HS-5 (cell line): Measurements from ENCODE around the gene PROKR1.
"Not testable (repeated sequence)": the region's sequence is repeated elsewhere in the genome, so short reads cannot be mapped to it uniquely, and the experiment has no call there.

Experiments used
- DNase-seq: peaks from one replicate; pipeline ENCODE4 v3.0.0-alpha.2; 2012; ENCODE audit warnings: low read depth

Gene PROKR1

DNA sequence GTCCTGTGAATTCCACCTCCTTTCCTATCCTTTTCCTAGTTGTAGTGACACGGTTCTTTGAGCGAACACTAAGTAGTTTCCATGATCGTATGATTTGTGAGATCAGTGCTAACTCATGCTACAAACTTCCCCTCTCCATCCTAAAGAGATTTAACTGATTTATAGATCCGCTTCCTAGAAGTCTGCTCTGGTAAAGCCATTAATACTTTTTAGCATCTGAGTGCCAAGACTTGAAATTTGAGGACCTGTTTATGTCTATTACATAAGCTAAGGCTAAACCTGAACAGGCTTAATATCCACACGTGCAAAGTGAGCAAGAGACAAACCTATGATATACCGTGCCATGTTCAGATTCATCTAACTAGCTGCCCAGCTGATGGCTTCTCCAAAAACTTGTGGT lies 14.9 kb downstream of the PROKR1 start:
- no peak for DNase-seq

- DNase-seq, result no peak
These were observed 15.7 kb downstream of the PROKR1 start for GRCh38 chr2:68659081-68659480.

GRCh38 chr2:68660658-68661057 lies 17.3 kb downstream of the PROKR1 start:
- DNase-seq, result no peak

DNA sequence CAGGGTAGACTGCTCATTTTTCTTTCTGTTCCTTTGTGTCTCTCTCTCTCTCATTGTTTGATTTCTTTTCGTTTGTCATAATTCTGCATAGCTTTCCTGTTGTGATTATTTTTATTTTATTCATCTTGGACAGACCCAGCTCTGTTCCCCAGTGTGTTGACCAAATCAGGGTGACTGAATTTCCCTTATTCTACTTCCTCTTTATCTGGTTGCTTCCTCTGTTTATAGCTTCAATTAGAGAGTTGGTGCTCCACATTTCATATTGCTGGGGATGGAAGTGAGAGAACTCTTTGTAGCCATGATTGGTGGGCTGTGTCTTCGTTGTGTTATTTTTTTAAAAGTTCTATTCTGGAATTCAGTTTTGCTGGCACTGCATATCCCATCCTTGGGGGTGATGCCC lies 19.1 kb downstream of the PROKR1 start:
- no peak for DNase-seq

- no peak for DNase-seq
These were observed 20.2 kb downstream of the PROKR1 start for GRCh38 chr2:68663371-68664156.

- DNase-seq, result no peak
These were observed 24.0 kb downstream of the PROKR1 start for GRCh38 chr2:68667371-68667770.

DNA sequence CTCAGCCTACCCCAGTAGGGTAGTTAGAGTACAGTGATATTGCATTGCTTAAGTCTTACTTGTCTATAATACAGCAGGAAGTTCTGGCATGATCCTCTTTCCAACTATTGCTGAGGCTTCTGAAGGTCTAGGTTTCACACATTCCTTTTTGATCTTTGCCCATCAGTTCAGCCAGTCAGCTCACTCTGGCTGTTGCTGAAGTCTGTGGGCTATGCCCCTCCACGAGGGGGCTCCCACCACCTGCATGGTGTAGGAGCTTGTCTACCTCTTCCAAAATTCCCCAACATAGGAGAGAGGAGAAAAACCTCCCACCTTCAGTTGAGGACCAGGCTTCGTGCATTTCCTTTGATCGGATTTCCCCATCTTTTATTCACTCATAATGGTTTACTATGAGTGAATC lies 26.3 kb downstream of the PROKR1 start:
- no peak for DNase-seq

GRCh38 chr2:68671961-68672360 lies 28.6 kb downstream of the PROKR1 start:
- DNase-seq, result no peak

DNA sequence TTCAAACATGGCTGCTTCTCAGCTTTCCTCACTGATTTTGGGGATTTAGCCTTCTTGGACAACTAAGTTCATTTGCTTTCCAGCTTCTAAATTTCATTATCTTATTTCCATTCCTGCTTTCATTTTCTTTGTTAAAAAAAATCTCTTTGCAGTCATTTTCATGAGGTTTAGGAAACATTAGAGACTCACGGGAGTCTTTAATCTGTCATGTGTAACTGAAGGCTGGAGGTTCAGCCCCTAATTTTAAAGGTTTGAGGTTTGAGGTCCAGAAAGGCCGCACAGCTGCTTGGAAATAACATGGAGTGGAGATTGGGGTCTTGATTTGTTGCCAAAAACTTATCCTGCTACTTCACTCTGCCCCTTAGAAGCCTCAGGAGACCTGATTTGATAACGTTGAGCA lies 30.3 kb downstream of the PROKR1 start:
- DNase-seq, result no peak

GRCh38 chr2:68675470-68675869 lies 32.1 kb downstream of the PROKR1 start:
- no peak for DNase-seq

GRCh38 chr2:68677837-68678236 lies 34.5 kb downstream of the PROKR1 start:
- not testable (repeated sequence) for DNase-seq

DNA sequence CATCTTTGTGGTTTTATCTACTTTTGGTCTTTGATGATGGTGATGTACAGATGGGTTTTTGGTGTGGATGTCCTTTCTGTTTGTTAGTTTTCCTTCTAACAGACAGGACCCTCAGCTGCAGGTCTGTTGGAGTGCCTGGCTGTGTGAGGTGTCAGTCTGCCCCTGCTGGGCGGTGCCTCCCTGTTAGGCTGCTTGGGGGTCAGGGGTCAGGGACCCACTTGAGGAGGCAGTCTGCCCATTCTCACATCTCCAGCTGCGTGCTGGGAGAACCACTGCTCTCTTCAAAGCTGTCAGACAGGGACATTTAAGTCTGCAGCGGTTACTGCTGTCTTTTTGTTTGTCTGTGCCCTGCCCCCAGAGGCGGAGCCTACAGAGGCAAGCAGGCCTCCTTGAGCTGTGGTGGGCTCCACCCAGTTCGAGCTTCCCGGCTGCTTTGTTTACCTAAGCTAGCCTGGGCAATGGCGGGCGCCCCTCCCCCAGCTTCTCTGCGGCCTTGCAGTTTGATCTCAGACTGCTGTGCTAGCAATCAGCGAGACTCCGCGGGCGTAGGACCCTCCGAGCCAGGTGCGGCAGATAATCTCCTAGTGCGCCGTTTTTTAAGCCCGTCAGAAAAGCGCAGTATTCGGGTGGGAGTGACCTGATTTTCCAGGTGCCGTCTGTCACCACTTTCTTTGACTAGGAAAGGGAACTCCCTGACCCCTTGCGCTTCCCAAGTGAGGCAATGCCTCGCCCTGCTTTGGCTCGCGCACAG lies 36.0 kb downstream of the PROKR1 start:
- not testable (repeated sequence) for DNase-seq

- not testable (repeated sequence) for DNase-seq
These were observed 36.5 kb downstream of the PROKR1 start for GRCh38 chr2:68679917-68680267.

DNA sequence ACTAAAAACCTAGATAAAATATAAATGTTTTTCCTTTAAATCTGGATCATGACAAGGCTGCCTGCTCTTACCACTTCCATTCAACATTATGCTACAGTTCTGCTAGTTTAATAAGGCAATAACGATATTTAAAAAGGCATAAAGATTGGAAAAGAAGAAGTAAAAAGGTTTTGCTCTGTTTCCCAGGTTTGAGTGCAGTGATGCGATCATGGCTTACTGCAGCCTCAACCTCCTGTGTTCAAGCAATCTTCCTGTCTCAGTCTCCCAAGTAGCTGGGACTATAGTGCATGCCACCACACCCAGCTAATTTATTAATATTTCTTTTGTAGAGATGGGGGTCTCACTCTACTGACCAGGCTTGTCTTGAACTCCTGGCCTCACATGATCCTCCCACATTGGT lies 40.8 kb downstream of the PROKR1 start:
- no peak for DNase-seq

GRCh38 chr2:68686178-68686577 lies 42.8 kb downstream of the PROKR1 start:
- DNase-seq, result no peak

DNA sequence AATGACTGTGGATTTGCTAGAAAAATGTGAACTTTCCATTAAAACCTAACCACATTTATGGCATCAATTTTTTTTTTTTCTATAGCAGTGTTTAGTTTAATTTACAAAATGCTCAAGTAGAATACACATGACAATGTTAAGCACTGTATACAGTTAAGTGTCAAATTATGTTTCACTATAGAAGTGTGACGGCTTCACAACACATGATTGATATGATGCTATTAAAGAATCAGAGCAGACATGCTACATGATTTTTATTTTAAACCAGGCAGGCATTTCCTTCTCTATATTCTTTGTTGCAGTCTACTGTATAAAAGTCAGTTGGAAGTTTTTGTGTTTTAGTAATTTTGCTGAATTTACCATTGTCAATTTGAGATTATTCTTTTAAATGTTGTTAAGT lies 43.6 kb downstream of the PROKR1 start:
- DNase-seq, result no peak

GRCh38 chr2:68689553-68690537 lies 46.5 kb downstream of the PROKR1 start:
- DNase-seq, result no peak

GRCh38 chr2:68690851-68691250 lies 47.5 kb downstream of the PROKR1 start:
- DNase-seq, result no peak

DNA sequence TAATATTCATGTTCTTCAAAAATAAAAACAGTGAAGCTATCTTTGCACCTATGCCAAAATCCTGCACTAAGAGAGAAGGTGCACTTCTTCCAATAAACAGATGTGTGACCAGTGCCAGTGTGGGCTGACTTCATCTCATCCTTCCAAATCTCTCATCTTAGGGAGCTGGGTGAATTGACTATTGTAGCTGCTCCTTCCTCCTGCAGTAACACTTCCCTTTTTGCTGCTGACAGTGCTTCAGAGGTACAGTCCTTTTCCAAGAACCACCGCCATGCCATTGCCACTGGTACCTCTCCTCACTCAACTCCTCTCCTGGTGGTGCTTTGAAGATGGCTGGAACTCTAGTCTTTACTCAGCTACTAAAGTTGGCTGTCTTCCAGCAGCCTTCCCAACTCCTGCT lies 49.1 kb downstream of the PROKR1 start:
- no peak for DNase-seq

DNA sequence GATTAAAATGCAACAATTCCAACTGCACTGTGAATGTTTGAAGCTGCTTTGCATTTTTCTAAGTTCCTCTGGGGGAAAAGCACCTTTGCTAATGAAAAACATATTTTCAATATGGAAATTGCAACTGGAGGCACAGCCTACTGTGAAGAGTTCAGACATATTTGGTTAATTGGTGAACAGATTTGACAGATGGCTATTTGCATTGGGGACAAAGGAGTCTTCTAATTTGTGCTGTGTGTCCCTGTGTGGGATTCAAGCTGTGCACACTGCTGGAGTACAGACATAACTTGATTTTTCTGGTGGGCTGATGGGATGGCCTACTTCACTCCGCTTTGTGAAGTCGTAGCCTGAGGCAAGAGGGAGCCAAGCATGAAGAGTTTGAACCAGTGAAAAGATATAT lies 50.6 kb downstream of the PROKR1 start:
- no peak for DNase-seq

DNA sequence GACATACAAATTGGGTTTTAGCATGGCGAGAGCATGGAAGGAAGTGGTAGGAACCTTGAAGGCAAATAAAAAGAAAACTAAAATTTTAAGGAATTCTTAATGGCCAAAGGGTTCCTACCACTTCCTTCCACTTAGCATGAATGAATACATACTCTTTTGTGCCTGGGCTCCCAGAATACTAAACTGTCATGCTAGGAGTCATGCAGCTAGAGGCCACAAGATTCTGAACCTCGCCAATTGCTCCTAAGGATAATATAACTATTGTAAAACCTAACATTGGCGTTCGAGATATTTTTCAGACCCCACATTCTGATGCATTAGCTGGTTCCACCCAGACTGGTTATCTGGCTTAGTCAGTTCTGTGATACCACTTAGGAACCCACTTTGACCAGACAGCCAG lies 52.6 kb downstream of the PROKR1 start:
- no peak for DNase-seq

DNA sequence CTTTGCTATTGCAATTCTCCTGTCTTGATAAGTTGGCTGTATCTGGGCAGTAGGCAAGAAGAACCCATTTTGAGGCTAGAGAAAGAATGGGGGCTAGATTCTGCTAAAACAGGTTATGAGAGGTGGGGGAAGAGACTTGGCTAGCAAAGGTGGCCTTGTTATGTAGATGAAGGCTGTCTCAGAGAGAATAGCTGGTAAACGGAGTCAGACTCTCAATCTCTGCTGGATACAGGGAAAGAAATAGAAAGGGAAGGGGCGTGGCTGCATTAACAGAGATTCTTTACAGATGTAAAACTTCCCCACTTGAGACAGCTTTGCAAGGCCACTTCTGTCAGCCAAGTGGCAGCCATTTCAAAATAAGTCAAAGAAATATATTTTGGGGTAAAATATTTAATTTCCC lies 53.2 kb downstream of the PROKR1 start:
- no peak for DNase-seq
